K562 (cell line): ENCODE data around the gene TRABD2B. TPM values are rescaled to one million over a fixed set of nuclear protein-coding genes. Genes with fewer than 3 reads are reported as not detected.

Experiments
- ATAC-seq: fragments of 200-7000 bp; cut with Tn5 transposase; 3 replicates; pipeline ENCODE4 v1.9.1; 2020; ENCODE audit warnings: moderate library complexity
- BruUV-seq: library from RNA; stranded (reverse); fragments of 400-500 nt; replicated peaks from 2 replicates; lab custom pipeline; 2021; lab: Mats Ljungman, UMichigan
- CTCF ChIA-PET: fragments of 300-600 bp; formaldehyde crosslinking; extraction: SDS; loops from one replicate; lab custom pipeline; 2021; ENCODE audit warnings: low intra/inter-chr PET ratio; lab: Yijun Ruan, JAX
- POLR2A ChIA-PET: fragments of 300-600, 350-650 bp; sonication (Branson Sonifier 250); formaldehyde crosslinking; extraction: SDS; loops from one replicate; lab custom pipeline; 2021; ENCODE audit warnings: antibody characterized with exemption, inconsistent platforms; lab: Yijun Ruan, JAX
- DNase-seq, 4 experiments: peaks; one replicate each; pipeline versions ENCODE4 v3.0.0 to v3.0.0-alpha.2; 2011 to 2018; ENCODE audit warnings: low spot score in 3 of 4, mixed read lengths in 3 of 4; ENCODE audit errors: extremely low read depth in 1 of 4
- FAIRE-seq: peaks from 2 replicates; lab custom pipeline; 2011; peaks lifted over from hg19 to GRCh38; lab: Jason Lieb, UNC
- H2AFZ ChIP-seq: 2 replicates; pipeline ENCODE4 v1.6.0; 2011; ENCODE audit warnings: low read depth, low read length, control low read depth, inconsistent platforms
- H3K27ac ChIP-seq: fragments of 200-600 bp; 3 replicates; pipeline ENCODE4 v1.8.0; 2011; ENCODE audit warnings: low read depth, mild to moderate bottlenecking, control low read depth, inconsistent platforms, low read length, moderate library complexity, mixed read lengths; ENCODE audit errors: extremely low read depth
- H3K27me3 ChIP-seq, 2 experiments: fragments of 300-600 bp in 1 of 2; 2 replicates in 1 of 2; 3 replicates in 1 of 2; pipeline versions ENCODE4 v1.6.0 to v1.8.0; 2011; ENCODE audit warnings: inconsistent platforms in 2 of 2, low read length in 2 of 2, mild to moderate bottlenecking in 1 of 2, mixed read lengths in 1 of 2, moderate library complexity in 1 of 2; ENCODE audit not compliant: control insufficient read depth in 2 of 2, insufficient read depth in 2 of 2
- H3K36me3 ChIP-seq: fragments of 300-600 bp; 3 replicates; pipeline ENCODE4 v1.8.0; 2011; ENCODE audit warnings: mild to moderate bottlenecking, low read length, inconsistent platforms; ENCODE audit not compliant: control insufficient read depth, insufficient read depth
- H3K4me1 ChIP-seq, 2 experiments: fragments of 200-600 bp in 1 of 2; replicated peaks in 1 of 2; 2 replicates in 1 of 2; 3 replicates in 1 of 2; pipeline versions ENCODE4 v1.5.1 to v1.8.0; 2011; ENCODE audit warnings: inconsistent platforms in 2 of 2, low read length in 2 of 2, mild to moderate bottlenecking in 1 of 2, mixed read lengths in 1 of 2, moderate library complexity in 1 of 2; ENCODE audit not compliant: control insufficient read depth in 2 of 2, insufficient read depth in 2 of 2
- H3K4me2 ChIP-seq: 2 replicates; pipeline ENCODE4 v1.6.1; 2011; ENCODE audit warnings: low read length, control low read depth, inconsistent platforms, mixed read lengths; ENCODE audit not compliant: insufficient read depth
- H3K4me3 ChIP-seq: fragments of 200-600 bp; sonication (generic), shearing (Covaris generic); 2 replicates; pipeline ENCODE4 v1.5.1; 2016; ENCODE audit warnings: control low read depth, inconsistent platforms
- H3K79me2 ChIP-seq: fragments of 200-600 bp; 3 replicates; pipeline ENCODE4 v1.8.0; 2011; ENCODE audit warnings: low read length, inconsistent platforms; ENCODE audit not compliant: control insufficient read depth, insufficient read depth
- H3K9ac ChIP-seq, 2 experiments: 2 replicates each; pipeline versions ENCODE4 v1.6.0 to v1.6.1; 2011; ENCODE audit warnings: low read depth in 2 of 2, low read length in 2 of 2, control low read depth in 1 of 2, inconsistent platforms in 1 of 2, mild to moderate bottlenecking in 1 of 2, mixed read lengths in 1 of 2; ENCODE audit not compliant: insufficient read depth in 1 of 2
- H3K9me1 ChIP-seq: one replicate; pipeline ENCODE4 v1.6.0; 2011; ENCODE audit warnings: inconsistent platforms, mild to moderate bottlenecking, low read length, moderate library complexity; ENCODE audit not compliant: control insufficient read depth, insufficient read depth
- H3K9me3 ChIP-seq: replicated peaks from 2 replicates; pipeline ENCODE4 v1.5.1; 2011; ENCODE audit warnings: low read depth, low read length, inconsistent platforms; ENCODE audit not compliant: control insufficient read depth, insufficient read depth
- H4K20me1 ChIP-seq: replicated peaks from 2 replicates; pipeline ENCODE4 v1.6.1; 2011; ENCODE audit warnings: low read length, inconsistent platforms, mixed read lengths; ENCODE audit not compliant: control insufficient read depth, insufficient read depth
- ARID2 ChIP-seq: fragments of 450-650 bp; IDR thresholded peaks from 2 replicates; pipeline ENCODE4 v1.6.1; 2017; ENCODE audit warnings: antibody characterized with exemption, mild to moderate bottlenecking
- CBX8 ChIP-seq: fragments of 200-600 bp; sonication (generic); IDR thresholded peaks from 2 replicates; pipeline ENCODE4 v1.6.1; 2012; ENCODE audit warnings: borderline replicate concordance, mixed run types, low read depth, mild to moderate bottlenecking, moderate library complexity, mixed read lengths, low read length, control low read depth, inconsistent platforms; ENCODE audit not compliant: poor library complexity, severe bottlenecking; ENCODE audit errors: extremely low read depth
- ELF1 ChIP-seq: fragments of 200-800 bp; sonication (Bioruptor generic); IDR thresholded peaks from 2 replicates; pipeline ENCODE4 v1.6.1; 2016; ENCODE audit warnings: missing genetic modification characterization, missing compliant biosample characterization
- FOS ChIP-seq: IDR thresholded peaks from 3 replicates; pipeline ENCODE4 v1.6.1; 2011; ENCODE audit not compliant: insufficient read length; ENCODE audit errors: extremely low read depth
- HSF4 ChIP-seq: fragments of 250-450 bp; sonication (Bioruptor Pico); IDR thresholded peaks from 2 replicates; pipeline ENCODE4 v2.1.2; 2022; ENCODE audit warnings: mild to moderate bottlenecking, moderate library complexity, borderline replicate concordance
- KHSRP ChIP-seq: fragments of 450-650 bp; IDR thresholded peaks from 2 replicates; pipeline ENCODE4 v1.6.1; 2017
- PHF21A ChIP-seq: fragments of 450-650 bp; IDR thresholded peaks from 2 replicates; pipeline ENCODE4 v1.6.1; 2017; ENCODE audit warnings: low read depth, borderline replicate concordance
- RBM34 ChIP-seq: fragments of 200-400 bp; formaldehyde crosslinking; IDR thresholded peaks from 2 replicates; pipeline ENCODE4 v1.6.1; 2018; ENCODE audit warnings: low read length, borderline replicate concordance; ENCODE audit not compliant: insufficient read depth
- SIX5 ChIP-seq, 2 experiments: IDR thresholded peaks; 2 replicates each; pipeline ENCODE4 v1.6.1; 2011; ENCODE audit warnings: low read length in 2 of 2, borderline replicate concordance in 1 of 2, low read depth in 1 of 2, mild to moderate bottlenecking in 1 of 2, moderate library complexity in 1 of 2; ENCODE audit not compliant: insufficient read depth in 1 of 2
- SREBF2 ChIP-seq: sonication (generic); formaldehyde crosslinking; IDR thresholded peaks from 2 replicates; pipeline ENCODE4 v1.4.0; 2020; ENCODE audit warnings: mild to moderate bottlenecking, missing genetic modification reagents
- TAL1 ChIP-seq: fragments of 450-650 bp; IDR thresholded peaks from 2 replicates; pipeline ENCODE4 v1.6.1; 2016; ENCODE audit warnings: mild to moderate bottlenecking
- ZBTB9 ChIP-seq: fragments of 450-650 bp; formaldehyde crosslinking; IDR thresholded peaks from 2 replicates; pipeline ENCODE4 v1.4.0; 2020; ENCODE audit warnings: mild to moderate bottlenecking, moderate library complexity
- ZNF23 ChIP-seq: fragments of 250-450 bp; sonication (Bioruptor Pico); IDR thresholded peaks from 2 replicates; pipeline ENCODE4 v1.4.0; 2020; ENCODE audit warnings: mild to moderate bottlenecking
- ZNF431 ChIP-seq: sonication (generic); formaldehyde crosslinking; IDR thresholded peaks from 2 replicates; pipeline ENCODE4 v1.8.0; 2022; ENCODE audit warnings: mild to moderate bottlenecking, missing genetic modification reagents
- ZNF589 ChIP-seq: fragments of 200-800 bp; sonication (Bioruptor generic); IDR thresholded peaks from 2 replicates; pipeline ENCODE4 v1.6.1; 2016; ENCODE audit warnings: low read depth, missing genetic modification characterization, missing compliant biosample characterization
- ZNF740 ChIP-seq, 3 experiments: fragments of 200-800 bp in 1 of 3; sonication (Bioruptor generic) in 1 of 3; sonication (generic) in 1 of 3; formaldehyde crosslinking in 1 of 3; IDR thresholded peaks; 2 replicates each; pipeline versions ENCODE4 v1.6.1 to v1.8.0; 2016 to 2022; ENCODE audit warnings: mild to moderate bottlenecking in 2 of 3, missing compliant biosample characterization in 2 of 3, missing genetic modification characterization in 2 of 3, missing genetic modification reagents in 1 of 3
- WGBS: fragments of 100-300 bp; shearing (Covaris generic); methylation state at CpG from one replicate; pipeline ENCODE4 v1.1.6; 2016; ENCODE audit warnings: low coverage, mixed read lengths; ENCODE audit not compliant: insufficient coverage; ENCODE audit errors: missing lambda C conversion rate; 5-methylcytosine and 5-hydroxymethylcytosine counted together
- in situ Hi-C: fragments of 300-500 bp; cut with MboI; formaldehyde crosslinking; loops from 4 replicates; pipeline ENCODE4 v1.15.0; 2018; ENCODE audit warnings: inconsistent platforms, mixed read lengths
- intact Hi-C: fragments of 100-400 bp; cut with micrococcal nuclease; formaldehyde crosslinking; loops from 2 replicates; pipeline ENCODE4 v1.14.2; 2022
- polyA plus RNA-seq, 8 experiments: library from polyadenylated mRNA; depleted of rRNA in 4 of 8; stranded (reverse) in 5 of 8; unstranded in 3 of 8; fragments of >200 nt; fragmentation: Nextera tagmentation in 2 of 8; fragmentation: Illumina TruSeq in 1 of 8; extraction: Ambion mirVana in 2 of 8; extraction: Trizol in 1 of 8; gene quantifications; 2 replicates each; pipeline versions ENCODE4 v1.2.1 to v1.2.3, GENCODE V29; 2011 to 2014; ENCODE audit warnings: inconsistent platforms in 1 of 8, missing spikeins in 1 of 8
- total RNA-seq, 7 experiments: library from RNA; depleted of rRNA in 6 of 7; stranded (reverse); fragments of >200 nt in 6 of 7; fragmentation: Illumina TruSeq in 2 of 7; extraction: Trizol in 2 of 7; gene quantifications; 2 replicates each; pipeline versions ENCODE4 v1.2.1 to v1.2.3, GENCODE V29; 2011 to 2021; ENCODE audit warnings: low replicate concordance in 1 of 7

Gene TRABD2B
- total and polyA plus RNA-seq, 9 of the 15 experiments (the other 6 are each of a cell fraction or from before 2014, with no cell fraction given), result not detected

GRCh38 chr1:47751996-47752451 is 245.2 kb downstream of the TRABD2B start:
- Histone ChIP-seq H3K9me1 (no peaks in the 10 kb centered on the region), H3K4me3 (no peak overlapping the region), H3K9me3 (no peaks in the 10 kb centered on the region), H2AFZ (no peak overlapping the region), H3K27ac (no peak overlapping the region), H4K20me1 (0 out of 2 replicates have a peak, but pooled peaks cover 3% of the 10 kb centered on the region)
- CTCF ChIA-PET, result no interaction called here
- TF ChIP-seq ZNF740 (CRISPR knock-in tag; IDR thresholded peaks at IDR 0.05), result no peak
- TF ChIP-seq ZNF740 (tag; IDR thresholded peaks at IDR 0.05), result no peak
- TF ChIP-seq HSF4, result no peak
- TF ChIP-seq CBX8, result no peak
- TF ChIP-seq FOS, result no peak
- TF ChIP-seq TAL1, result no peak
- no peak for TF ChIP-seq PHF21A
- TF ChIP-seq RBM34, result no peak
- TF ChIP-seq ELF1 (tag), result no peak
- TF ChIP-seq SIX5 (IDR thresholded peaks at IDR 0.05; ENCODE audit: borderline replicate concordance in 1 of 2, insufficient read depth in 1 of 2, low read depth in 1 of 2, low read length in 2 of 2), result no peak
- no peak for TF ChIP-seq ZNF589 (CRISPR knock-in tag)
- no peak for TF ChIP-seq ZNF23 (CRISPR knock-in tag)
- no peak for TF ChIP-seq SREBF2 (CRISPR knock-in tag)
- TF ChIP-seq ARID2, result no peak
- no peak for TF ChIP-seq ZBTB9
- TF ChIP-seq ZNF431 (CRISPR knock-in tag), result no peak
- TF ChIP-seq KHSRP, result no peak
- TF ChIP-seq, all 486 proteins: peak for 0
- in situ Hi-C loops, result loop anchor here (25.0 kb wide), 1 partner anchor 460 kb away; the partner anchor contains the start of gene SLC5A9
- BruUV-seq, result no TSS peak
- Histone ChIP-seq H3K27me3 (peaks cover 0 to 12% of the 10 kb centered on the region in 2 experiments; a peak in 3 of 5 replicates), H3K79me2 (no peaks in the 10 kb centered on the region), H3K4me2 (no peak overlapping the region), H3K36me3 (no peaks in the 10 kb centered on the region), H3K9ac (no peak overlapping the region), H3K4me1 (peaks cover 0 to 3% of the 10 kb centered on the region in 2 experiments; a peak in 1 of 5 replicates)
- ATAC-seq (peak; percentile 26; the same call in 2 of the 3 replicates), DNase-seq (no peak), FAIRE-seq (no peak)
- intact Hi-C loops, result no loop called here
- WGBS, result 10% methylated on average over 15 of the region's 15 CpGs
- POLR2A ChIA-PET, result interaction anchor here (0.6 to 0.7 kb wide), 2 partner anchors 164 to 599 kb away, joined by 3 read pairs; no protein-coding TSS in a partner anchor
